ENCODE measurements around the gene EME2. TPM values are rescaled to one million over a fixed set of nuclear protein-coding genes. Genes with fewer than 3 reads are reported as not detected.

The EME2 gene
- total and polyA plus RNA-seq, 4 donors, result 1.4 to 9.0 (median 3.0) TPM

- Histone ChIP-seq H3K36me3 (ENCODE audit: control insufficient read depth in 4 of 4, insufficient read depth in 3 of 4, low read depth in 1 of 4, low read length in 3 of 4) (peaks cover 0 to 28% (median 5%) of the 10 kb centered on the region in 4 donors), H3K27ac (ENCODE audit: low read depth in 1 of 2, low read length in 2 of 2) (no peak overlapping the region), H3K4me3 (ENCODE audit: low read depth in 1 of 3, low read length in 3 of 3) (no peak overlapping the region), H3K9me3 (ENCODE audit: control insufficient read depth in 4 of 4, low read length in 3 of 4) (no peaks in the 10 kb centered on the region), H3K4me1 (ENCODE audit: control insufficient read depth in 4 of 4, insufficient read depth in 4 of 4, low read length in 3 of 4) (peaks cover 7 to 61% (median 39%) of the 10 kb centered on the region in 4 donors), H3K9ac (ENCODE audit: low read depth in 1 of 2, low read length in 2 of 2) (no peak overlapping the region), H3K27me3 (ENCODE audit: control insufficient read depth in 4 of 4, insufficient read depth in 4 of 4, low read length in 3 of 4) (no peaks in the 10 kb centered on the region)
- TF ChIP-seq SP1 (IDR thresholded peaks at IDR 0.05), result no peak
- no peak for TF ChIP-seq RXRA (IDR thresholded peaks at IDR 0.05)
- WGBS, result 89% methylated on average over 14 of the region's 14 CpGs
- no peak for DNase-seq (ENCODE audit: low spot score)
Measured at GRCh38 chr16:1785846-1786170, 13.2 kb downstream of the EME2 start.

GRCh38 chr16:1786242-1787055 is 13.8 kb downstream of the EME2 start:
- WGBS, result 91% methylated on average over 51 of the region's 51 CpGs
- Histone ChIP-seq H3K4me1 (ENCODE audit: control insufficient read depth in 4 of 4, insufficient read depth in 4 of 4, low read length in 3 of 4) (peaks cover 8 to 61% (median 39%) of the 10 kb centered on the region in 4 donors), H3K27ac (ENCODE audit: low read depth in 1 of 2, low read length in 2 of 2) (no peak overlapping the region), H3K27me3 (ENCODE audit: control insufficient read depth in 4 of 4, insufficient read depth in 4 of 4, low read length in 3 of 4) (no peaks in the 10 kb centered on the region), H3K36me3 (ENCODE audit: control insufficient read depth in 4 of 4, insufficient read depth in 3 of 4, low read depth in 1 of 4, low read length in 3 of 4) (peaks cover 0 to 34% (median 5%) of the 10 kb centered on the region in 4 donors), H3K9me3 (ENCODE audit: control insufficient read depth in 4 of 4, low read length in 3 of 4) (no peaks in the 10 kb centered on the region), H3K4me3 (ENCODE audit: low read depth in 1 of 3, low read length in 3 of 3) (no peak overlapping the region), H3K9ac (ENCODE audit: low read depth in 1 of 2, low read length in 2 of 2) (no peak overlapping the region)
- TF ChIP-seq YY1 (IDR thresholded peaks at IDR 0.05), result no peak
- no peak for TF ChIP-seq NR2F2 (IDR thresholded peaks at IDR 0.05)
- TF ChIP-seq RAD21 (IDR thresholded peaks at IDR 0.05), result no peak
- no peak for TF ChIP-seq ZBTB33 (IDR thresholded peaks at IDR 0.05)
- TF ChIP-seq RXRA (IDR thresholded peaks at IDR 0.05), result no peak
- no peak for TF ChIP-seq REST (IDR thresholded peaks at IDR 0.05)
- TF ChIP-seq HNF4A (conservative IDR thresholded peaks at IDR 0.05), result no peak
- no peak for TF ChIP-seq TAF1 (conservative IDR thresholded peaks at IDR 0.05)
- TF ChIP-seq, protein P1, sequence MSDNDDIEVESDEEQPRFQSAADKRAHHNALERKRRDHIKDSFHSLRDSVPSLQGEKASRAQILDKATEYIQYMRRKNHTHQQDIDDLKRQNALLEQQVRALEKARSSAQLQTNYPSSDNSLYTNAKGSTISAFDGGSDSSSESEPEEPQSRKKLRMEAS (IDR thresholded peaks at IDR 0.05), result no peak
- no peak for DNase-seq (ENCODE audit: low spot score)

DNA sequence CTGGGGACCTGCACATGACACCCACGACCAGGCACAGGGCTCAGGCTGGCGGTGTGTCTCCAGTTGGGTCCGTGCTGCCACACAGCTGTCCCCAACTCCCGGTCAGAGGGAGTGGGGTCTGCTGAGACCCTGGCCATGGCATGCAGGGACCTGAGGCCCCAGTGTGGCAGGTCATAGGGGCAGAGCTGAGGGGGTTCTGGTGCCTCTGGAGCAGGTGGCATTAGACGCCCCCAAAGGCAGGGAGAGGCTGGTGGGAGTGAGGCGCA is 14.4 kb downstream of the EME2 start:
- H3K36me3 ChIP-seq (ENCODE audit: control insufficient read depth in 4 of 4, insufficient read depth in 3 of 4, low read depth in 1 of 4, low read length in 3 of 4), result peaks cover 0 to 34% (median 5%) of the 10 kb centered on the region in 4 donors
- TF ChIP-seq FOXA1 (IDR thresholded peaks at IDR 0.05) (no peak), SP1 (IDR thresholded peaks at IDR 0.05) (no peak), EGR1 (IDR thresholded peaks at IDR 0.05; ENCODE audit: low read depth in 2 of 2) (no peak), HNF4G (IDR thresholded peaks at IDR 0.05) (no peak), ATF3 (IDR thresholded peaks at IDR 0.05) (no peak), RXRA (IDR thresholded peaks at IDR 0.05) (no peak), ZBTB33 (IDR thresholded peaks at IDR 0.05) (no peak), TAF1 (conservative IDR thresholded peaks at IDR 0.05) (no peak), FOXA2 (IDR thresholded peaks at IDR 0.05) (no peak), GABPA (IDR thresholded peaks at IDR 0.05 in 1 of 2, conservative IDR thresholded peaks at IDR 0.05 in 1 of 2) (no peak), YY1 (IDR thresholded peaks at IDR 0.05) (no peak), RAD21 (IDR thresholded peaks at IDR 0.05) (no peak)
- TF ChIP-seq, protein P1 (IDR thresholded peaks at IDR 0.05), result no peak
- WGBS, result 94% methylated on average over 6 of the region's 6 CpGs

More for the DNA sequence above, 14.4 kb downstream of the EME2 start:
- Histone ChIP-seq H3K27ac (ENCODE audit: low read depth in 1 of 2, low read length in 2 of 2) (no peak overlapping the region), H3K4me1 (ENCODE audit: control insufficient read depth in 4 of 4, insufficient read depth in 4 of 4, low read length in 3 of 4) (peaks cover 7 to 62% (median 41%) of the 10 kb centered on the region in 4 donors), H3K27me3 (ENCODE audit: control insufficient read depth in 4 of 4, insufficient read depth in 4 of 4, low read length in 3 of 4) (no peaks in the 10 kb centered on the region), H3K9ac (ENCODE audit: low read depth in 1 of 2, low read length in 2 of 2) (no peak overlapping the region), H3K4me3 (ENCODE audit: low read depth in 1 of 3, low read length in 3 of 3) (no peak overlapping the region), H3K9me3 (ENCODE audit: control insufficient read depth in 4 of 4, low read length in 3 of 4) (no peaks in the 10 kb centered on the region)
- DNase-seq (ENCODE audit: low spot score), result no peak

Measured in liver (tissue), 9 donors.